Midbrain (tissue), 1 donor: Measurements from ENCODE around the gene HYAL4.

Source experiments
- DNase-seq: peaks from one replicate; lab custom pipeline; 2025; lab: John Stamatoyannopoulos, UW

HYAL4 gene

DNA sequence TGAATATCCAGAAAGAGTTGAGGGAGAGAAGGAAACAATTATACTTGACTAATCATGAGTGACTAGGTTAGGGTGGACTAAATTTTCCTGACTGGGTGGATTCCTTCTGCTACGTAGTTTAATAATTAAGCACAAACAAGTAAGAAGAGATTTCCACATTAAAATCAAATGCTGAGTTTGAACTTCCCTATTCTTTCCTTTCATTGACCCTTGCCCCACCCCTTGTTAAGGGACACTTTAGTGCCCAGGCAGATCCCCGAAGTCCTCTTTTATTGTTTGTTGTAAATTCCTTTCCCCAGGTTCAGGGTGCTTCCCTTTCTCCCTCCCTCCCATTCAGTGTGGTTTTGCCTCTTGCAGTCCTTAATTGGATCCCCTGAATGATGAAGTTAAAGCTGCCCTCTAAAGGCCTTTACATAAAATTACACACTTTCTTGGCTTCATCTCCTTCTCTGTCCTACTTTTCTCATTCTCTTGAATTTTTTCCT is 71.3 kb downstream of the HYAL4 start:
- peak; percentile 1 for DNase-seq

DNA sequence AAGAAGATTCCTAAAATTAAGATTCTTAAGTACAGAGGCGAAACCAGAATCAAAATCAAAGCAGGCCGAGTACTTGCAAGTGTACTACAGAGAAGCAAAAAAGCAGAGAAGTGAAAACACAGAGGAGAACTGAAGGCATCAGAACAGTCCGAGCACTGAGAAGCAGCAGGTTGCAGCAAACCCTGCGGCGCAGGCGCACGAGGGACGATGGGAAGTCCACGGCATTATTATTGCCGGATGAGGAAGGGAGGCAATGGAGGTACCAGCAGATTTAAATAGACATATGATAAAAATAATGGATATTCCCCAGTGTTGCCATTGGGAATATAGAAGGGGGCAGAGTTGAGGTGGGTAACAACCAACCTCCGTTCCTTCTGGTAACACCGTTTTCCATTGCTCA is 72.9 kb downstream of the HYAL4 start:
- DNase-seq: no peak

DNA sequence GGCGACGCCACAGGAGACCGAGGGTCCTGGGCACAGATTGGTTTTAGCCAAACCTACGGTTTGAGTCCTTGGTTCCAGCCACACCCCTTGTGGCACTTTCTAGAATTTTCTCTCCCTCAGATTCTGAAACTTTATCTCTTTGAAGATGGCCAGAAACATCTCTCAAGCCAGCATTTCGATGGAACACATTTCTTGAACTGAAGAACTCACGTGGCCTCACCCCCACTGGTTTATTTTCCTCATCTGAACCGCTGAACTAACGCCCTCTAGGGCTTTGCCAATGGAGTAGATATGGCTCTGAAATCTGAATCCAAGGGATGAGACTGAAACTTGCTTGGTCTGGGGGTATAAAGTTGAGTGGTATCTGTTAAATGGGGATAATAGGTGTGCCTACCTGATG is 73.3 kb downstream of the HYAL4 start:
- no peak for DNase-seq

DNA sequence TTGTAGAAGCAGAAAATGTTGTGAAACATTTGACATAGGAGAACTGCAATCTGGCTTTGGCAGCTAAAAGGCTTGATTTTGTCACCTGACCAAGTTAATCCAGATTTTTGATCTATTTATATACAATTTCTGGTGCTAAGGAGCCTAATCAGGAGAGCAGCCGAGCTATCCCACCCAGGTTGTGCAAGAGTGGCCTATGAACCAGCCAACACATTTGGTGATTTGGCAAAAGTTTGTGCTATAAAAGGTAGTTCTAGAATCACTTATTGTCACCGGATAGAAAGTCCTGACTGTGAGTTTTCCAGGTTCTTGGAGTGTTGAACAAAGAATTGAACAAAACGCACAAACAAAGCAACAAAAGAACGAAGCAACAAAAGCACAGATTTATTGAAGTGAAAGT is 78.6 kb downstream of the HYAL4 start:
- no peak for DNase-seq

DNA sequence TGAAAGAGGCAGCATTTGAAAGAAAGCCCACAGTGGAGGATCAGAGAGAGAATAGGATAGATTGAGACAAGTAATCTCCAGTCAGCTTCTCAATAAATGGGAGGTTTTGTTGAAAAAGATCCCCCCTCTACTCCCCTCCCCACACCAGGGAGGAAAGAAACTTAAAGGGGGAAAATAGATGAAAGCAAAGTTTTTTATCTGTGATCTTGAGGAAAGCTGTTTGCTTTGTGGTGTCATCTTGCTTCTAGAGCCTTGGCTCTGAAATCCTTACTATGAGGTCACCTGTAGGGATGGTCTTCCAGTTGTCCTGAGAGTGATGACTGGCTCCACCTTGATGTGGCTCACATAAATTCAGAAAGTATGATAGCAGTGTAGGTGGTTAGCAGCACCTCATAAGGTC is 80.0 kb downstream of the HYAL4 start, which contains the start of gene SPAM1:
Gene SPAM1, plus strand, starts transcription at position 301 of the 400 bp plus-strand sequence. CDS start 28,330 bp downstream, outside the sequence.
- no peak for DNase-seq
